GM19463 (cell line): ENCODE results near the gene AURKAIP1.
"Not testable (repeated sequence)": the region's sequence is repeated elsewhere in the genome, so short reads cannot be mapped to it uniquely, and the experiment has no call there.

Source experiments
- ATAC-seq: cut with Tn5 transposase; IDR thresholded peaks from one replicate; pipeline ENCODE4 v1.9.1; 2021; ENCODE audit warnings: mild to moderate bottlenecking, moderate library complexity; ENCODE audit not compliant: unreplicated experiment

Gene AURKAIP1

DNA sequence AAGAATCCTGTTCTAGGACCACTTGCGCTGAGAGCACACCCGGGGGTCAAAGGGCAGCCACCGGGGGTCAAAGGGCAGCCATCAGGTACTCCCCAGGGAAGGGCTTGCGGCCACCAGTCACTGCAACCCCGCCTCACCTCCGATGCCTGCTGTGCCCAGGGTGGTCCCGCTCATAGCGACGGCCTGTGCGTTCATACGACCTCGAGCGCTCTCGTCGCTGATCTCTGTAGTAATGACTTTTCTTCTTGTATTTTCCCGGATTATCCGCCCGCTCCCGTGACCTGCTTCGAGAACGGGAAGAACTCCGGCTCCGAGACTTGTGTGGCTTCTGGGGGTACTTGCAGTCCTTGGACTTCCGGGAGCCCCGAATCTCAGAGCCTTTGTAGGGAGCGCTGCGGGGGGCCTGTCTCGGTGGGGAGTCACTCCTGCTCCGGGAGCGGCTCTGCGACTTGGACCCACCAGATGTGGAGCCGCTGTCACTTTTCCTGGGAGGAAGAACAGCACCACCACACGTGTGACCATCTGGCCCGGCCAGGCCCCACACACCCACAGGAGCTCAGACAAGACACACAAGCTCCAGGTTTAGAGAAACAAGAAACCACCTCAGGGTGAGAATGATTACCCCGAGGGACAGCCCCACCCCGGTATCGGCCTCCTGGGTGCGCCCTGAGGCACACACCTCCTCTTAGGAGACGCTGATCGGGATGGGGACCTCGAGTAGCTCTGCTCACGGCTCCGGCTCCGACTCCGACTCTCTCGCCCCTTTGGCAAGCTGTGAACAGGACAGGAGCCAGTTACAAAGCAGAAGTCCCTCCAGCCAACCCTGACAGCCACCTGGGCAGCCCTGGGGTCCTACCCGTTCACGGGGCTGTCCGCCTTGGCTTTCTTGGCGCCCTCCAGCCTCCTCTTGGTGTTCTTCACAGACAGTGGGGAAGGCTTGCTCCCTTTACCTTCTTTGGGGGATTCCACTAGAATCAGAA lies 12.4 kb upstream of the AURKAIP1 start:
- no peak for ATAC-seq

DNA sequence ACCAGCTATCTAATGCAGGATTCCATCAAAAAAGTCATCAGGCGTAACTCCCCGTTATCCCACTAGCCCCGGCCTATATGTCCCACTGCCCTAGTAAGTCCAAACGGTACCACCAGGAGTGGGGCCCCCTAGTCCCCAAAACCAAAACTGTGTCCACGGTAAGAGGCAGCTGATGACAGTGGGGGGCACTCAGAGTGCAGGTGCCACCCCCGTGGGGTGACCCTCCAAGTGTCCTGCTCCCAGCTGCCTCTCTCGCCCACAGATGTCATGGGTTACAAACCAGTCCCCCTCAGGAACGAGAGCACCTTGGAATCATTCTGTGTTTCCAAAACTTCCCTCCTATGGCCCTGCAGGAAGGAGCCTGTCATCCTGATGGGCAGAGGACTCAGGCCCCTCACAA lies 10.9 kb upstream of the AURKAIP1 start:
- no peak for ATAC-seq

DNA sequence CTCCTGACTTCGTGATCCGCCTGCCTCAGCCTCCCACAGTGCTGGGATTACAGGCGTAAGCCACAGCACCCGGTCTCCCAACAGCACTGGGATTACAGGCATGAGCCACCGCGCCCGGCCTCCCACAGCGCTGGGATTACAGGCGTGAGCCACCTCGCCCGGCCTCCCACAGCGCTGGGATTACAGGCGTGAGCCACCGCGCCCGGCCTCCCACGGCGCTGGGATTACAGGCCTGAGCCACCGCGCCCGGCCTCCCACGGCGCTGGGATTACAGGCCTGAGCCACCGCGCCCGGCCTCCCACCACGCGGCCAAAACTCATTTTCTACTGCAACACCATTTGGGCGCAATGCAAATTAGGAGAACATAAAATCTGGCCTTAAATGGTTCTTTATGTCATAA lies 10.3 kb upstream of the AURKAIP1 start:
- ATAC-seq, result not testable (repeated sequence)

DNA sequence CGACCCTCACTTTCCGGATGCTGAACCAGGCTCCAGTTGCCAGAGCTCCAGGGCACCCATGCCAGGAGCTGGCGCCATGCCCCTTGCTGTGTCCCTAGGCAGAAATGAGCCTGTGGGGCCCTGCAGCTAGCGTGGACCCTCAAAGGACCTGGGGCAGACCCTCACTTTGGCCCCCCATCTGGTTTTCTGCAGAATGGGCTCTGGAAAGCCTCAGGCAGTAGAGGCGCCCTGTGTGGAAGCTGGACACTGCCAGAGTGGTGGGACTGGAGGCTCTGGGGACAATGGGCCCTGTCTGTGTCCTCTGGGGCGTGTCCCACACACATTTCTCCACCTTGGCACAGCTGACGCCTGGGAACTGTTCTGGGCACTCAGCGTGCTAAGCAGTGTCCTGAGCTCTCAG lies 6.3 kb upstream of the AURKAIP1 start:
- no peak for ATAC-seq

DNA sequence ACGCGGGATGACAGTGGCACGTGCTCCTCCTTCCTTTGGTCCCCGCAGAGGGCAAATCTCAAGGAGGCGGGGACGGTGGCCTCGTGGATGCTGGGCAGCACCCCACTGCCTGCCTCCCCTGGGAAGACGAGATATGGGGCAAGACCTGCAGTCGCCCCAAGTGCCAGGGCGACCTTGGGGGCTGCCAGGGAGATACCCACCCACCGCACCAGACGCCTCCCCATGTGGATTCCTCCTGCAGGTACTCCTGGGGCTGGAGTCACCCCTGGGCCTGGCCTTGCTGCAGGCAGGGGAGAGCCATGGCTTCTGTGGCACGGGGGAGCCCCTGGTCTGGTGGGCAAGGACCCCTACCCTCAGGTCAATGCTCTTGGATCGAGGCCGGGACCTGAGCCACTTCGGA lies 5.9 kb upstream of the AURKAIP1 start:
- no peak for ATAC-seq

DNA sequence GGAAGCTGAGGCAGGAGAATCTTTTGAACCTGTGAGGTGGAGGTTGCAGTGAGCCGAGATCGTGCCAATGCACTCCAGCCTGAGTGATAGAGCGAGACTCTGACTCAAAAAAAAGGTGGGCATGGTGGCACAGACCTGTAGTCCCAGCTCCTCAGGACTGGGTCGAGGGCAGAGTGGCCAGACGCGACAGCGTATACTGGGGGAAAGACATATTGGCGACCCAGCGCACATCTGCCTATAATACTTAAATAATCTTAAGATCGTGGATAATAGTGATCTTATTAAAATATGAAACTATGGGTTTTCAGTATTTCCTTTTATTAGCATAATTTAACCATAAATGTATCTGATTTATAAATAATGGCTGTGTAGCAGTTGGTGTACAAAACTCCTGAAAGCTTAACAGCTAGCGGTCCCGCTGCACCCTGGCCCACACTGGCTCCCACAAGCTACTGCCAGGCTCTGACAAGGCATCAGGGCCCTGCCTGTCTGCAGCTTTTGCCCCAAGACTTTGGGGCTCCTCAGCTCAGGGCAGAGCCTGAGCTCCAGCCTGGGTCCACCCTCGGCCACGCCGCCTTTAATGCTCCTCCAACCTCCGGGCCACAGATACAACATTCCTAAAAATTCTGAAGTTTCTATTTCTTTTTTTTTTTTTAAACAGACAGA lies 2.7 kb upstream of the AURKAIP1 start:
- no peak for ATAC-seq

- no peak for ATAC-seq
Measured at GRCh38 chr1:1376551-1377226, 1.7 kb upstream of the AURKAIP1 start.

- ATAC-seq, result no peak
Measured at GRCh38 chr1:1374589-1374928, 448 bp downstream of the AURKAIP1 start.

DNA sequence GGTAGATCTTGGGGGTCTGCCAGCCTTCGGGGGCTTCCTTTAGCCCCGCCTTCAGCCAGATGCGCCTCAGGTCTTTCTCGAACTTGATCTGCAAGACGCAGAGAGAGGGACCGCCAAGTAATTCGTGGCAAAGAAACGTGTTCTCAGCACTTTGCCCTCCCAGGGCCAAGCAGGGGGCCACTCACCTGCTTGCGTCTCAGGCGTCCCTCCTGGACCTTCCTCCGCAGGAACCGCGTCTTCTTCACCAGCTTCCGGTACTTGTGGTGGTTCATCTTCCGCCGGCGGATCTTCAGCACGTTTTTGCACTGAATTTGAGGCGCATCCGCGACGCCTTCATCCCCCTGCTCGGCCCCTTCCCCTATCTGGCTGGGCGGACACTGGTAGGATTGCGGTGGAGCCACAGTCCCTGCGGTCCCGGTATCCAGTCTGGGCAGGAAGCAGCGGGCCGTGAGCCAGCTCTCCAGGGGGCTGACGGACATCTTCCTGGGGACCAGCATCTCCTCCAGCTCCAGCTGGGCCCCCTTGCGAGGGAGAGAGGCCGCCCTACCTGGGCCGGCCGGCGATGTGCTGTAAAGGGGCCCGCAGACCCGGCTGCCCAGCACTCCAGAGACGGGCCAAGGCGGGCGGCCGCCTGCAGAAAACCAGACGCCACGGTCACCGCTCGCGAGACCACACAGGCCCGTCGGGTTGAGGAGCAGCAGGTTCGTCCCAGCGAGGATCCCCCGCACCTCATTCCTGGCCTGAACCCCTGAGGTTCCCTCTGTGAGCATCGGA lies 1.0 kb downstream of the AURKAIP1 start:
- no peak for ATAC-seq

GRCh38 chr1:1373051-1373814 lies 1.8 kb downstream of the AURKAIP1 start:
- ATAC-seq, result no peak

DNA sequence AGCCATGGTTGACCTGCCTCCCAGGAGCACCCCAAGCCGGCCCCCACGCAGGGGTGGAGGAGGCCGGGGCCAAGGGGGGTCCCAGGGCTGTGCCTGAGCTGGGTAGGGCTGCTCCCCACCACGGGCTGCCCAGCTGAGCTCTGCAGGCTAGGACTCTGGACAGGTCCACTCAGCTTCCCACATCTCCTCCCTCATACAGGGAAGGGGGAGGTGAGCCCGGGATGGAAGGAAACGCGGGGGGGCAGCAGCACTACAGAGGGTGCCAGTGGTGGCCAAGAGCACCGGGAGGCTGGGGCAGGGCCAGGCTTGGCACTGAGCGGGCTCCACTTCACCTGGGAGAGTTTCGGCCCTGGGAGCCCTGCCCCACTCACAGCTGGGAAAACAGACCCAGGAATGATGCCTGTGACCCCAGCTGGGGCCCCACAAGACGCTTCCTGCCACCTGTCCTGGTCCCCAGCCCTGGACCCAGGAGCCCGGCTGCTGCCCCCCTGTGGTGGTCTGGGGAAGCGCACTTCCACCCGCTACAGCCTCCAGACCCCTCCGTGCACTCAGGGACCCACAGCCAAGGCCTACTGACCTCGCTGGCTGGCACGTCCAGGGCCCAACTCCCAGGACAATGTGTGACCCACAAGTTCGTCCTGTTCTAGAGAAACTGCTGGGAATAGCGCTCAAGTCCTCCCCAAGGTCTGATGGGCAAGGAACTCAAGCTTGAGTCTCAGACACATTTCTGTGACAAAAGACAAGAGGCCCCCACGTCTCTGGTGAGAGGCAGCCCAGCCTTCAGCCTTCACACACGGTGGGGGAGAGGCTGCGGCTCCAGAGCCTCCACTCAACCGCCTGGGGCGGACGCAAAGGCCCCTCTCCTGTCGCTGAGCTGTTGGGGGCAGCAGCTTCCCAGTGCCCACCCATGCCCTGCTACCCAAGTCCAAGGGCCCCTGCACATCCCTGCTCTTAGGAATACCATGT lies 3.0 kb downstream of the AURKAIP1 start:
- no peak for ATAC-seq

- ATAC-seq, result no peak
Measured at GRCh38 chr1:1371364-1371745, 3.7 kb downstream of the AURKAIP1 start.

DNA sequence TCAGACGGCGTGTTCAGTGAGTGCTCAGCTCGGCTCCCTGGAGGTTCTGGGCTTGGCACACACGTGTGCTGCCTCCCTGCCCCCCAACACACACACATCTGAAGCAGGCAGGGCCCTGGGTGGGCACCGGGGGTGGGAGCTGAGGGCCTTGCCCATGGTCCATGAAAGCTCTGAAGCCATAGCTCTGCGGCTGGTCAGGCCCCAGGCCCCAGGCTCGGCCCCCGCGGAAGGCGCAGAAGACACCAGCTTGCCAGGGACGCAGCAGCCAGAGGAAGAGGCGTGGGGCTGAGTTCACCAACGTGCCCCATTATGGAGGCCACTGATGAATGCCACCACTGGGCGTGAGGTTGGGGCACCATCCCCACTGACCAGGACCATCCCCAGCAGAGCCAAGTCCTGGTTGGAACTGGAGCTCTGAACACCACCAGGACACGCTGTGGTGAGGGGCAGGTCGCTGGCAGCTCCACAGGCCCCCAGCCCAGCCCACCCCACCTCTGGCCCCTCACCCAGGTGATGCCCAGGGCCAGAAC lies 4.2 kb downstream of the AURKAIP1 start:
- no peak for ATAC-seq

GRCh38 chr1:1370094-1370493 lies 4.9 kb downstream of the AURKAIP1 start:
- not testable (repeated sequence) for ATAC-seq

GRCh38 chr1:1367315-1367714 lies 7.7 kb downstream of the AURKAIP1 start:
- no peak for ATAC-seq

DNA sequence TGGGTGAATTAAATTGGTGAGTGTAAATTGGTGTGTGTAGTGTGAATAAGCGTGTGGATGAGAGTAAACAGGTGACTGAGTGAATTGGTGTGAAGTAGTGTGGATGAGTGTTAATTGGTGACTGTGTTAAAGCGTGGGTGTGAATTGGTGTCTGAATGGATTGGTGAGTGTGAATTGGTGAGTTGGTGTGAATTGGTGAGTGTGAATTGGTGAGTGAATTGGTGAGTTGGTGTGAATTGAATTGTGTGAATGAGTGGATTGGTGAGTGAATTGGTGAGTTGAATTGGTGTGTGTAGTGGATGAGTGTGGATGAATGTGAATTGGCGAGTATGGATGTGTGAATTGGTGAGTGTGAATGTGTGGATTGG lies 8.3 kb downstream of the AURKAIP1 start:
- ATAC-seq, result no peak

DNA sequence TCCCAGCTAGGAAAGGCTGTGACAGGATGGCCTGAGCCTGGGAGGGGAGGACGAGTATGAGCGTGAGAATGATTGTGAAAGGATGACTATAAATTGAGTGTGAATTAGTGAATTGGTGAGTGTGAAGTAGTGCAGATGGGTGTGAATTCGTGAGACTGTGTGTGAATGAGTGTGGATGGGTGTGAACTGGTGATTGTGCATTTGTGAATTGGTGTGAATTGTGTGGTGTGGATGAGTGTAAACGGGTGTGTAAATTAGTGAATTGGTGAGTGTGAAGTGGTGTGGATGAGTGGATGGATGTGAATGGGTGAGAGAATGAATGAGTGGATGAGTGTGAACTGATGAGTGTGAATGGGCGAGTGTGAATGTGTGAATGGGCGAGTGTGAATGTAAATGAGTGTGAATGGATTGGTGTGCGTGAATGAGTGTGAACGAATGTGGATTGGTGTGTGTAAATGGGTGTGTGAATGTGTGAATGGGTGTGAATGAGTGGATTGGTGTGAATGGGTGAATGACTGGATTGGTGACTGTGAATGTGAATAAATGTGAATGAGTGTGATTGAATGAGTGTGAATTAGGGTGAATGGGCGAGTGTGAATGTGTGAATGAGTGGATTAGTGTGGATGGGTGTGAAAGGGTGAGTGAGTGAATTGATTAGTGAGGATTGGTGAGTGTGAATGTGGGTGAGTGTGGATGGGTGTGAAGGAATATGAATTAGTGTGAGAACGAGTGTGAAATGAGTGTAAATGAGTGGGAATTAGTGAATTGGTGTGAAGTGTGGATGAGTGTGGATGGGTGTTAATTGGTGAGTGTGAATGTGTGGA lies 8.9 kb downstream of the AURKAIP1 start:
- no peak for ATAC-seq

DNA sequence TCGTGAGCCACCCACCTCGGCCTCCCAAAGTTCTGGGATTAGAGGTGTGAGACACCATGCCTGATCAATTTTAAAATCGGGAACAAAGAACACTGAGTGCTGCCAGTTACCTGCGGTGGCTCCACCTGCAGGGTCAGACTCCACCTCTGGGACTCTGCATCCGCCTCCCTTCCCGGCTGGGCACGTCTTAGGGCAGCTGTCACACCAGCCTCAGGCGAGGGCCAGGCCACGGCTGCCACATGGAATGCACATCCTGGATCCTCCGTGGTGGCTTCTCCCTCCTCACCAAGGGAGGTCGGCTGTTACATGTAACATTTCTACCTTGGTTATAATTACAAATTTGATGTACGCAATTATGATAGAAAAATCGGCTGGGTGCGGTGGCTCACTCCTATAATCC lies 10.7 kb downstream of the AURKAIP1 start:
- no peak for ATAC-seq
